Measurements from ENCODE around the gene TTC34.

DNA sequence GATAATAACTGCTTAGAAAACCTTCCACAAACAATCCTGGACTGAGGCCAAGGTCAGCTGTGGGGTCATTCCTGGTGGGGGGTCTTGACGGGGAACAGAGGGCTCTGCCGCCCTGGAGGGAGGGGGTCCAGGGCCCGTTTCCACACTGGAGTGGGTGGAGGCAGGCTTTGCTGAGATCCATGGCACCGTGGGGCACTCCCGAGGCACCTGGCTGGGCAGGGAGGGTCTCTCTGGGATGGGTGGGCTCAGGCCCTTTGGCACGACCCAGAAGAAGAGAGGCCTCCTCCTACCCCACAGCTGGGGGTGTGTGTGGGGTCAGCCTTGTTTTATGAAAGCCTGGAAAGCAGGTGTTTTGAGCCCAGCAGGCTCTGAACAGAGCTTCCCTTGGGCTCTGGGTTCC is 173.7 kb downstream of the TTC34 start:
- TF ChIP-seq, protein P1, sequence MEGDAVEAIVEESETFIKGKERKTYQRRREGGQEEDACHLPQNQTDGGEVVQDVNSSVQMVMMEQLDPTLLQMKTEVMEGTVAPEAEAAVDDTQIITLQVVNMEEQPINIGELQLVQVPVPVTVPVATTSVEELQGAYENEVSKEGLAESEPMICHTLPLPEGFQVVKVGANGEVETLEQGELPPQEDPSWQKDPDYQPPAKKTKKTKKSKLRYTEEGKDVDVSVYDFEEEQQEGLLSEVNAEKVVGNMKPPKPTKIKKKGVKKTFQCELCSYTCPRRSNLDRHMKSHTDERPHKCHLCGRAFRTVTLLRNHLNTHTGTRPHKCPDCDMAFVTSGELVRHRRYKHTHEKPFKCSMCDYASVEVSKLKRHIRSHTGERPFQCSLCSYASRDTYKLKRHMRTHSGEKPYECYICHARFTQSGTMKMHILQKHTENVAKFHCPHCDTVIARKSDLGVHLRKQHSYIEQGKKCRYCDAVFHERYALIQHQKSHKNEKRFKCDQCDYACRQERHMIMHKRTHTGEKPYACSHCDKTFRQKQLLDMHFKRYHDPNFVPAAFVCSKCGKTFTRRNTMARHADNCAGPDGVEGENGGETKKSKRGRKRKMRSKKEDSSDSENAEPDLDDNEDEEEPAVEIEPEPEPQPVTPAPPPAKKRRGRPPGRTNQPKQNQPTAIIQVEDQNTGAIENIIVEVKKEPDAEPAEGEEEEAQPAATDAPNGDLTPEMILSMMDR (conservative IDR thresholded peaks at IDR 0.05) = no peak
- TF ChIP-seq EZH2 (IDR thresholded peaks at IDR 0.05; ENCODE audit: low read depth) = no peak

Data from PC-9 (cell line).